ENCODE data around the gene TRAPPC2B. TPM values are rescaled to one million over a fixed set of nuclear protein-coding genes. Genes with fewer than 3 reads are reported as not detected.

The TRAPPC2B gene
- total RNA-seq, 2 experiments from 2014 or later, result 6.0 to 7.4 TPM

- Mint-ChIP-seq H3K4me1 (ENCODE audit: low read depth) (no peaks in the 10 kb centered on the region), H3K36me3 (ENCODE audit: low read depth) (peaks cover 39% of the 10 kb centered on the region)
- TF ChIP-seq CTCF (IDR thresholded peaks at IDR 0.05), result no peak
Observed at GRCh38 chr19:57334191-57334590, 29.2 kb upstream of the TRAPPC2B start.

GRCh38 chr19:57338877-57339276 lies 24.5 kb upstream of the TRAPPC2B start:
- Mint-ChIP-seq H3K4me1 (ENCODE audit: low read depth) (no peaks in the 10 kb centered on the region), H3K27ac (no peak overlapping the region), H3K27me3 (no peaks in the 10 kb centered on the region), H3K9me3 (peaks cover 10% of the 10 kb centered on the region), H3K36me3 (ENCODE audit: low read depth) (peaks cover 16% of the 10 kb centered on the region), H3K4me3 (no peak overlapping the region)
- ChIA-PET POLR2A (no interaction called here), CTCF (no interaction called here)
- intact Hi-C loops (cut with micrococcal nuclease), result no loop called here
- DNase-seq (no peak), ATAC-seq (no peak)
- TF ChIP-seq CTCF (IDR thresholded peaks at IDR 0.05), result no peak

More at GRCh38 chr19:57334191-57334590, 29.2 kb upstream of the TRAPPC2B start:
- no peaks in the 10 kb centered on the region for H3K27me3 Mint-ChIP-seq
- peaks cover 19% of the 10 kb centered on the region for H3K9me3 Mint-ChIP-seq
- POLR2A ChIA-PET, result no interaction called here
- CTCF ChIA-PET, result interaction anchor here (1.8 kb wide), 1 partner anchor 16 kb away, joined by 5 read pairs; the partner anchor contains the start of gene ZNF304
- intact Hi-C loops (cut with micrococcal nuclease), result no loop called here
- no peak for ATAC-seq
- no peak for DNase-seq
- H3K4me3 Mint-ChIP-seq, result no peak overlapping the region
- H3K27ac Mint-ChIP-seq, result no peak overlapping the region

GRCh38 chr19:57342582-57342981 lies 20.8 kb upstream of the TRAPPC2B start:
- no peak for TF ChIP-seq CTCF (IDR thresholded peaks at IDR 0.05)

GRCh38 chr19:57348136-57348535 lies 15.2 kb upstream of the TRAPPC2B start:
- Mint-ChIP-seq H3K9me3 (peaks cover 14% of the 10 kb centered on the region), H3K4me1 (ENCODE audit: low read depth) (peaks cover 24% of the 10 kb centered on the region), H3K4me3 (no peak overlapping the region), H3K36me3 (ENCODE audit: low read depth) (peaks cover 17% of the 10 kb centered on the region), H3K27me3 (no peaks in the 10 kb centered on the region), H3K27ac (no peak overlapping the region)
- intact Hi-C loops (cut with micrococcal nuclease), result no loop called here
- ATAC-seq (no peak), DNase-seq (no peak)
- CTCF ChIA-PET, result no interaction called here
- POLR2A ChIA-PET, result no interaction called here
- no peak for TF ChIP-seq CTCF (IDR thresholded peaks at IDR 0.05)

More at GRCh38 chr19:57342582-57342981, 20.8 kb upstream of the TRAPPC2B start:
- Mint-ChIP-seq H3K36me3 (ENCODE audit: low read depth) (peaks cover 3% of the 10 kb centered on the region), H3K4me1 (ENCODE audit: low read depth) (no peaks in the 10 kb centered on the region), H3K27ac (no peak overlapping the region), H3K4me3 (no peak overlapping the region), H3K27me3 (no peaks in the 10 kb centered on the region), H3K9me3 (peaks cover 6% of the 10 kb centered on the region)
- ChIA-PET CTCF (no interaction called here), POLR2A (no interaction called here)
- ATAC-seq (no peak), DNase-seq (no peak)
- intact Hi-C loops (cut with micrococcal nuclease), result no loop called here

- Mint-ChIP-seq H3K4me1 (ENCODE audit: low read depth) (peaks cover 27% of the 10 kb centered on the region), H3K4me3 (peak within 1 kb of the TSS; percentile 96), H3K9me3 (peaks cover 30% of the 10 kb centered on the region), H3K27me3 (no peaks in the 10 kb centered on the region), H3K36me3 (ENCODE audit: low read depth) (peaks cover 48% of the 10 kb centered on the region), H3K27ac (peak within 1 kb of the TSS; percentile 93)
- DNase-seq, result peak; percentile 93
- no peak for TF ChIP-seq CTCF (IDR thresholded peaks at IDR 0.05)
- peak; percentile 100 for ATAC-seq
- CTCF ChIA-PET, result interaction anchor here (0.6 to 1.5 kb wide), 3 partner anchors 16 to 248 kb away, joined by 3 to 5 read pairs (median 3); no protein-coding TSS in a partner anchor
- intact Hi-C loops (cut with micrococcal nuclease), result no loop called here
- POLR2A ChIA-PET, result no interaction called here
Observed at GRCh38 chr19:57350877-57351805, 12.2 kb upstream of the TRAPPC2B start, which contains the start of gene ZNF304. Gene ZNF304 (plus strand): TSS chr19:57351271. CDS start chr19:57351665, 394 bp downstream.
